Putamen (tissue), 1 donor: Measurements from ENCODE around the gene CROCC.
"Not testable (repeated sequence)": the region's sequence is repeated elsewhere in the genome, so short reads cannot be mapped to it uniquely, and the experiment has no call there.

Experiments used
- DNase-seq: peaks from one replicate; pipeline ENCODE4 v3.0.0-alpha.2; 2016; ENCODE audit warnings: low spot score

The CROCC gene

GRCh38 chr1:16938351-16939321 lies 16.9 kb downstream of the CROCC start:
- no peak for DNase-seq

- not testable (repeated sequence) for DNase-seq
Measured at GRCh38 chr1:16939386-16940180, 17.9 kb downstream of the CROCC start.

GRCh38 chr1:16944038-16944437 lies 22.3 kb downstream of the CROCC start:
- DNase-seq: no peak

GRCh38 chr1:16945512-16945911 lies 23.8 kb downstream of the CROCC start:
- DNase-seq: not testable (repeated sequence)

- DNase-seq: not testable (repeated sequence)
Measured at GRCh38 chr1:16946185-16946584, 24.5 kb downstream of the CROCC start.

- DNase-seq: no peak
Measured at GRCh38 chr1:16946646-16947045, 24.9 kb downstream of the CROCC start.

GRCh38 chr1:16948282-16948891 lies 26.7 kb downstream of the CROCC start:
- DNase-seq: not testable (repeated sequence)

- DNase-seq: not testable (repeated sequence)
Measured at GRCh38 chr1:16949026-16949425, 27.3 kb downstream of the CROCC start.

- not testable (repeated sequence) for DNase-seq
Measured at GRCh38 chr1:16952376-16952775, 30.6 kb downstream of the CROCC start.

GRCh38 chr1:16954579-16954978 lies 32.8 kb downstream of the CROCC start:
- no peak for DNase-seq

- DNase-seq: no peak
Measured at GRCh38 chr1:16955186-16955585, 33.5 kb downstream of the CROCC start.

GRCh38 chr1:16956775-16957174 lies 35.0 kb downstream of the CROCC start:
- DNase-seq: no peak

GRCh38 chr1:16957731-16958130 lies 36.0 kb downstream of the CROCC start:
- DNase-seq: no peak

GRCh38 chr1:16958475-16958874 lies 36.7 kb downstream of the CROCC start:
- DNase-seq: no peak

GRCh38 chr1:16960560-16961296 lies 39.0 kb downstream of the CROCC start:
- DNase-seq: no peak

- DNase-seq: no peak
Measured at GRCh38 chr1:16961297-16962133, 39.8 kb downstream of the CROCC start.

GRCh38 chr1:16964169-16964568 lies 42.4 kb downstream of the CROCC start:
- DNase-seq: not testable (repeated sequence)

- DNase-seq: no peak
Measured at GRCh38 chr1:16965486-16966067, 43.8 kb downstream of the CROCC start.

- DNase-seq: no peak
Measured at GRCh38 chr1:16966282-16966681, 44.6 kb downstream of the CROCC start.

- peak; percentile 41 for DNase-seq
Measured at GRCh38 chr1:16967095-16967575, 45.4 kb downstream of the CROCC start.
